Fibroblast of skin of right biceps (primary cell): ENCODE measurements around the gene TMEM59L.
A peak's percentile ranks its signal among the peaks of the same experiment; 100 is the strongest.
"Not testable (repeated sequence)": the region's sequence is repeated elsewhere in the genome, so short reads cannot be mapped to it uniquely, and the experiment has no call there.

Source experiments
- DNase-seq: peaks from one replicate; pipeline ENCODE4 v3.0.0-alpha.2; 2013

Gene TMEM59L

GRCh38 chr19:18594096-18594823 is 18.4 kb upstream of the TMEM59L start:
- DNase-seq: peak; percentile 72

GRCh38 chr19:18594824-18595373 is 17.8 kb upstream of the TMEM59L start:
- DNase-seq: no peak

DNA sequence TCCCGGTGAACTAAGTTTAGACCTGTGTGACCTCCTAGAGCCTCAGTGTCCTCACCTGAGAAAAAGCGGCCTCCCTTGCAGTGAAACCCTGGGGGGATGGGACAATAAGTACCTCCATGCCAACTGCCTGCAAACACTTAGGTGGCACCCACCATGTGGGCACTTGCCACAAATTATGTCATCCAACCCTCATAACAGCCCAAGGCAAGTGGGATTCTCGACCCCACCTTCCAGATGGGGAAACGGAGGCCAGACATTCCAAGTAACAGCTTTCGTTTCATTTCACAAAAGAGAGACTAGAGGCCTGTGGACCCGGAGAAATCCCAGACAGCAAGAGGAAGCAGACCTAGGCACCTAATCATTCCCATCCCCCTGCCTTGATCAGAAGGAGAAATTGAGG is 17.2 kb upstream of the TMEM59L start:
- no peak for DNase-seq

- DNase-seq: peak; percentile 22
These were observed 15.9 kb upstream of the TMEM59L start for GRCh38 chr19:18596752-18597157.

GRCh38 chr19:18597809-18598660 is 14.6 kb upstream of the TMEM59L start:
- DNase-seq: no peak

DNA sequence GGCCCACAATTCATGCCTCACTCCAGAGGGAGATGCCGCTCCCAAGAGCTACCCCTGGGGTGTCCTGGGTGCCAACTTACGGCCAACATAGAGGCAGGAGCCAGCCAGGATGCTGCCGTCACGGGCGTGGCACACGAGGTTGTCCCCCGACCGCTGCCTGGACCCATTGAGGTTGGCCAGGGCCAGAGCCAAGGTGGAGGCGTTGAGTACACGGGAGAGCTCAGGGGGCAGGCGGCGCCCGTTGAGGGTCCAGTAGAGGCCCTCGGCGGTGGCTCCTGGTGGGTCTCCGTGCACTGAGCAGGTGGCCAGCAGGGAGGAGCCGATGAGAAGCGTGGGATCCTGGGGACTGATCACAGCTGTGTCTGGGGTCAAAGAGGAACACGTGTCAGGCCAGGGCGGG is 13.2 kb upstream of the TMEM59L start:
- no peak for DNase-seq

DNA sequence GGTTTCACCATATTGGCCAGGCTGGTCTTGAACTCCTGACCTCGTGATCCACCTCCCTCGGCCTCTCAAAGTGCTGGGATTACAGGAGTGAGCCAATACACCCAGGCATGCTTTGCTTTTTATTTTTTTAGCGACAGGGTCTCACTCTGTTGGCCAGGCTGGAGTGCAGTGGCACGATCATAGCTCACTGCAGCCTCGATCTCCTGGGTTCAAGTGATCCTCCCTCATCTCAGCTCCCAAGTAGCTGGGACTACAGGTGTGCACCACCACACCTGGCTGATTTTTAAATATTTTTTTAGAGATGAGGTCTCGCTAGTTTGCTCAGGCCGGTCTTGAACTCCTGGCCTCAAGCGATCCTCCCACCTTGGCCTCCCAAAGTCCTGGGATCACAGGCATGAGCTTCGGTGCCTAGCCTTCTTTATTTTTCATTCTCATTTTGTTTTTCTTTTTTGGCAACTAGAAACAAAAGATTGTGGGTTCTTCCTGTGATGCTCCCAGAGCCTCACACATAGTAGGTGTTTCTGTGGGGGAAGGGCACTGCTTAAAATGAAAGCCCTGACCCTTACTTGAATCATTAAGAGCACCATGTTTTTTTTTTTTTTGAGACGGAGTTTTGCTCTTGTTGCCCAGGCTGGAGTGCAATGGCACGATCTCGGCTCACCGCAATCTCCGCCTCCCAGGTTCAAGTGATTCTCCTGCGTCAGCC is 11.8 kb upstream of the TMEM59L start:
- not testable (repeated sequence) for DNase-seq

DNA sequence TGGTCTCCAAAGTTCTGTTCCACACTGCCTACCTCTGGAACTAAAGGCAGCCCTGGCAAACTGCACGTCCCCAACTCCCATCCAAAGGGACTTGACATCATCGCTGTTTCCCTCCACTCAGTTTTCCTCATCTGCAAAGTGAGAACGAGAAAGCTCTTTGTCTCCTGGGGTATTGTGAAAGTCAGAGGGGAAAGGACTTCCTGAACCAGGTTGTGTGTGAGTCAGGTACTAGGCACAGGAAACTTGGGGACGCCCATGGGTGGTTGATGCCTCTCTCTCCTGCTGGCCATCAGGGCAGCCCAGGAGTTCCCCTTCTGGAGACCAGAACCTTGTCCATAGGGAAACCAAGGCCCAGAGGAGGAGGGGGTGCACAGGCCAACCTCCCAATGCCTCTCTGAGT is 10.8 kb upstream of the TMEM59L start:
- no peak for DNase-seq

- DNase-seq: no peak
These were observed 9.3 kb upstream of the TMEM59L start for GRCh38 chr19:18603255-18603957.

GRCh38 chr19:18603958-18604819 is 8.5 kb upstream of the TMEM59L start:
- no peak for DNase-seq

DNA sequence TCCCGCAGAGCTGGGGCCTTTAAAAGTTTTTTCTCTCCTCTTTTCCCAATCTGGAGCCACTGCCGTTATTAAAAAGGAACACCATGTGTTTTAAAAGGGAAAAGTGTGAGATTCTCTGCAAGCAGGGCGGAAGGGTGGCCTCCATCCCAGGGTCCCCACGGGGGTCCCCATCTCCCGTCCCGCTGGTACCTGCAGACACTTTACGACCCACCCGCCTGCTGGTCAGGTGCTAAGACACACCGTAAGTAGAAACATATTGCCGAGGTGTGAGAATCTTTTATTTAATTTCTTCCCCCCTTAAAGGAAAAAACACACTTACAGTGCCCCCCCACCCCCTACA is 7.9 kb upstream of the TMEM59L start:
- DNase-seq: no peak

DNA sequence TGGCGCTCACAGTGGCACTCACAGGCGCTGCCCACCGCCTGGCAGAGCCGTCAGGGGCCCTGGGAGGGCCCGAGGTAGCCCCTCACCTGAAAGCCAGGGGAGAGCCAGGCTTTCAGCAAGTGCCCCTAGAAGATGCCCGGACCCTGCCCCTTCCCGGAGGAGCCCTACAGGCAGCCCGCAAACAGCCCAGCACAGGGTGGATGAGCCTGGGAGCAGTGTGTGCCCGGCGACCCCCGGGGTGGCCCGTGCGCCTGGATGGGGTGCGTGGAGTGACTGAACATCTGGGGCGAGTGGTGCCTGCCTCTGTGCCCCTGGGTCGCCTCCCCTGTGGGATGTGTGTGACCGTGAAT is 7.5 kb upstream of the TMEM59L start:
- no peak for DNase-seq

GRCh38 chr19:18605546-18606280 is 7.0 kb upstream of the TMEM59L start:
- DNase-seq: no peak

GRCh38 chr19:18606281-18607225 is 6.1 kb upstream of the TMEM59L start, which contains the start of gene CRLF1:
TSS of gene CRLF1 (minus strand) at chr19:18606799. CDS start at chr19:18606656, 143 bp downstream.
- no peak for DNase-seq

- DNase-seq: no peak
These were observed 5.2 kb upstream of the TMEM59L start for GRCh38 chr19:18607226-18608101.

DNA sequence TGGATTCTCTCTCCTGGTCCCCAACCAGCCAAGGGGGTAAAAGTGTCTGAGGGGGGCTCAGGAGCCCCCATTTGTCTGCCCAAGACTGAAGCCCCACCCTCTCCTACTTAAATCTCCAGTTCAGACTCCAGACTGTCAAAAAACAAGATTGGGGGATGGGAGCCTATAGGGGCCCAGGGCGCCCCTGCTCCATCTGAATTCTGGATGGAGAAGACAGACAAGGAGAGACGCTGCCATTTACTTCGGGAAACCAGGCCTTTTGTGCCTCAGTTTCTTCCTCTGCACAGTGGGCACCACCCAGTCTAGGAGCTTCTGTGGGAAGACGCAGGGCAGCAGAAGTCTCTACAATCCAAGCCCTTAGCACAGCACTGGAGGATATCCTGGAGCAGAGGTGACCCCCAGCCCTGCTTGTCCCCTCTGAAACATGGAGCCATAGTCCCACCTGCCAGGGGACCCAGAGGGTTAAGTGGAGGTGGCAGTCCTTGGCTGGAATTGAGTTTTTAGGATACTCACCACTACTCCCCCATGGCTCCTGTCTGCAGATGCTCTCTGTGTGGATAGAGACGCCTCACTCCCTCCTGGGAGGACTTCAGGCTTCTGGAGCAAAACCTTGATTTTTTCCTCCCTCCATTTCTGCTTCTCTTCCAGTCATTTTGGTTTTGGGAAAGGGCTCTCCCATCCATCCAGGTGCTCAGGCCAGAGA is 4.4 kb upstream of the TMEM59L start:
- DNase-seq: no peak

DNA sequence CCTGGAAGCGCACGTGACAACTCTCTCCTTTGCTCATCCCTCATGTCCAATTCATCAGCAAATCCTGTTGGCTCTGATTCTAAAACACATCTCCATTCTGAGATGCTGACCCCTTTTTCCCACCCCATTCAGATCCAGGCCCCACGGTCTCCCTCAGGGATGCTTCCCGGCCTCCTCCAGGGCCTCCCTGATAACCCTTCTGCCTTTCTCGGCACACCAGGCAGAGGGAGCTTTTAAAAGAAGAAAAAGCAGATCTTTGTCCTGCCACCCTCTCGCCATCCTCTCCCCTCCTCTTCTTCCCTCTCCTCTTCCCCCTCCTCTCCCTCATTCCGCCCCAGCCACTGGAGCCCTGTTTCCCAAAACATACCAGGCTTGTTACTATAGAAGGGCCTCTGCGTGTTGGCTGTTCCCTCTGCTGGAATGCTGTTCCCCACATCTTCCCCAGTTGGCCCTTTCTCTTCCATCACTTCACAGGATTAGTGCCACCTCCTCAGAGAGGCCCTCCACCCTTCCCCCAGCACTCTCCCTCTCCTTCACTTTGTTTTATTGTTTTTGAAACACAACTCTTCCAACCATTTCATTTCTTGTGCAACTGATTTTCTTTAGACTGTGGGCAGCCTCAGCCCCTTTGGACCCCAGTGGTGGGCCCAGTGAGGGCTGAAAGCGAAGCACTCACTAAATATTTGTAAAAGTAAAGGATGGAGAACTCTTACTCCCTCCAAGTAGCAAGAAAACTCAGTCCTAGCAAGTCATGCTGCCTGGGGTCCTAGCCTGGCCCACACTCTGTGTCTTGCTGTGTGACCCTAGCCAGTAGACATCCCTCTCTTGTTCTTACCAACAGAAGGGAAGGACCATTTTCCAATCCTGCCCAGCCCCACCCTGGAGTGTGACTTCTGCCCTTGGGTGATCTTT is 3.6 kb upstream of the TMEM59L start:
- no peak for DNase-seq
